ENCODE data around the gene KIF26A.
A peak's percentile ranks its signal among the peaks of the same experiment; 100 is the strongest.

Gene KIF26A

DNA sequence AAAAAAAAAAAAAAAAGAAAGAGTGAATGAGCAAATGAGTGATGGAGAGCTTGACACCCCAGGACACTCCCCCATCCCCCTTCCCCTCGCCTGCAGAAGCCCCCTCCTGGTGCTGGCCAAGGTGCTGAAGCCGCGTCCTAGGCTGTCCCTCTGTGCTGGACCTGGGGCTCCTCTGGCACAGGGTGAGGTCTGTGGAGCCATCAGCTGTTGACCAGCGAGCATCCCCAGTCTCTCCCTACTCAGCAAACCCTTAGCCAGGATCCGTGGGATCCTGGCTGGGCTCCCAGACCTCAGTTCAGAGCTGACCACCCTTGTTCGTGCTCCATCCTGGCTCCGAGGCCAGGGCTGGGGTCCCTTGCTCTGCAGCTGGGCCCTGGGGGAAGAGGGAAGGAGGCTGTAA, 5.4 kb upstream of the KIF26A start:
- DNase-seq, result no peak

DNA sequence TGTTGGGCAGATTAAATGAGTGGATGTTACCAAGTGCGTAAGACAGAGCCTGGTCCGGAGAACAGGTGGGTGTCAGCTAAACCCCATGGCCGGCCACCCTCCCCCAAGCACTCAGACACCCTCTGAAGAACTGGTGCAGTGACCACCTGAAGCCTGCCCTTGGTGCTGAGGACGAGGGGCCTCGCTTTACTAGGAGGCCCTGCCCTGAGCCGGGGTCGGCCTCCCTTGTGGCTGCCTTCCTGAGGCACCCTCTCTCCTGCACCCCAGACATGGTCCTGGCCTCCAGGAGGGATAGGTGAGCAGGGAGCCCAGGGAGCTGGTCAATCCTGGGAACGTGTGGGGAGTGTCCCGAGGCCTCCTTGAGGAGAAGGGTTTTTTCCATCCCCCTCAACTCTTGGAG, 4.9 kb upstream of the KIF26A start:
- DNase-seq, result no peak

DNA sequence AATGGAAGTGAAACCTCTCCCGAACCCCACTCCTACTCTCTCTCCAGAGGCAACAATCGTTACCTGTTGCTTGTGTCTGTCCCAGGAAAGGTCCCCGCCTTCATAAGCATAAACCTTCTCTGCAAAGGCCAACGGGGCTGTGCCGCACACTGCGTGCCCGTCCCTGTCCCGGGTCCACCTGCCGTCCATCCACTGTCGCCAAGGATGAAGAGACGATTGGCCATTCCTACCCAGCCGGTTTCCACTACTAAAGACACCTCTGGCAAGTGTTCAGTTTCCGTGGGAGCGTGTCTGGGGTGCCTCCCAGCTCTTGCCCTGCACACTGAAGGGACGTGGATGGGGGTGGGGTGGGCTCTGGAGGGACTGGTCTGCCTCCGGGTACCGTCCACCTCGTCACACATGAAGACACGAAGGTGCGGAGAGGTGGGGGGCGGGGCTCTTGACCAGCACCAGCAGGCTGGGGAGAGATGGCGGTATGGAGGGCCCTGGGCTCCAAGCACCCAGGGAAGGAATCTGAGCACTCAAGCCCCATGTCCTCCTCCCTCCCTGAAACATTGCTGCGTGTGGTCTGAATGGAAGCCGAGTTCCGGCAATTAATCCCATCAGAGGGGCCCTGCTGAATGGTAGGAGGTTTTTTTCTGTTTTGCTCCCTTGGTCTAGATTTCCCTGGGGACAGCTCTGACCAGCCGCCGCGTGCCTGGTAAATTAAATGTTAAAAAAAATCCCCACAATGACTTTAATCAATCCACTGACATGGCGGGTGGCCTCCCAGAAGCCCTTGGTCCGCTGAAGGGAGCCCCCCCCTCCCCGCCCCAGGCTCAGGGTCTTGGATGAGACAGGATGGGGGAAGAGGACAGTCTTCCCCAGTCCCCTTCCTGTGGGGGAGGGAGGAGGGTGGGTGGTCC, 4.1 kb upstream of the KIF26A start:
- DNase-seq, result no peak

DNA sequence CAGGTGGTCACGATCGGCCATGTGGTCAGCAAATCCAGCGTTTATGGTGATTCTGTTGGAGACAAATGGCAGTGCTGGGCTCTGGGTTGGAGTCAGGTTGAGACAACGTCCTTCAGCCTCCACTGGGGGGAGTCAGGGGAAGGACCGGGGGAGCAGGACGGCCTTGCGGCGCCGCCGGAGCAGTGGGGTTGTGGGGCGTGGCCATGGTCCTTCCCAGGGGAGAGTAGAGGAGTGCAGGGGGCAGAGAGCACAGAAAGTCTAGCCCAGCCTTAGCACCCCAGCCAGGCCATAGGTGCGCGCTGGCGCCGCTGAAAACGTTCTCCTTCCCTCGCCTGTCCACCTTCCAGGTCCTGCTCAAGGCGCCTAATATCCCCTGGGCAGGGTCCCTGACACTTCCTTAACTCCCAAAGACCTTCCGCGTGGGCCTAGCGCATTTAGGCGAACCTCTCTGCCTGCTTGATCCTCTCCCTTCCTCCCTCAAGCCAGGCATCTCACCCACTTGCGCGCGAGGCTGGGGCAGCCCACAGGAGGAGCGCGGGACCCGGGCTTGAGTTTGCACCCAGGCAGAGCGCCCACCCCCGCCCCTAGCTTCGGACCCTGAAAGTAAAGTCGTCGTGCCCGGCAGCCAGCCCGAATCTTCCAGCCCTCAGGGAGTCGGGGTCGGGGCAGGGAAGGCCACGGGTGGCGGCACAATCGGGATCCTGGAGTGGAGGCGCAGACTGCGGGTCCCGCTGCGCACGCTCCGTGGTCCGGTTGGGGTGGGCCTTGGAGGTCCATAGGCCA, 3.1 kb upstream of the KIF26A start:
- peak; percentile 45 for DNase-seq

DNA sequence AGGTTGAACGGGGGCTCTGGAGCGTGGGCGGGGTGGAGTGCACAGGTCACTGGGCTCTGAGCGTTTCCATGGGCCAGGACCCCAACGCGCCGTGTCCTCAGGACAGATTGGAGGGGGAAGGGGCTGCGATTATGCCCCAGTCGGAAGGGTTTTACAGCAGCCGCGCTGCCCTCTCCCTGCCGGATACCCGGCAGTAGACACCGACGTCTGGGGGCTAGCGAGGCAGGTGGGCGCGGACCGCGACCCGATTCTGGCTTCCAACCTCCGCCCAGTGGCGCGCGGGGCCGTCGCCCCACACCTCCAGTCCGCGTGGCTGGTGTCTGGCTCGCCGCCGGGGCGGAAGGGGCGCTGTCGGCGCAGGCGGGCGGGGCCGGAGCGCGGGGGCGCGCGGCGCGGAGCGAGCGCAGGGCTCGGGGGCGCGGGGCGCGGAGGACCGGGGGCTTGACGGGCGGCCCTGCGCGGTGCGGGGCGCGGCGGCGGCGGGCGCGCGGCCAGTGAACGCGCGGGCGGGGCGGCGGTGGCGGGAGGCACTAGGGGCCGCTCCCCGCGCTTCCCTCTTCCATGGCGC, 2.4 kb upstream of the KIF26A start:
- DNase-seq, result peak; percentile 39

DNA sequence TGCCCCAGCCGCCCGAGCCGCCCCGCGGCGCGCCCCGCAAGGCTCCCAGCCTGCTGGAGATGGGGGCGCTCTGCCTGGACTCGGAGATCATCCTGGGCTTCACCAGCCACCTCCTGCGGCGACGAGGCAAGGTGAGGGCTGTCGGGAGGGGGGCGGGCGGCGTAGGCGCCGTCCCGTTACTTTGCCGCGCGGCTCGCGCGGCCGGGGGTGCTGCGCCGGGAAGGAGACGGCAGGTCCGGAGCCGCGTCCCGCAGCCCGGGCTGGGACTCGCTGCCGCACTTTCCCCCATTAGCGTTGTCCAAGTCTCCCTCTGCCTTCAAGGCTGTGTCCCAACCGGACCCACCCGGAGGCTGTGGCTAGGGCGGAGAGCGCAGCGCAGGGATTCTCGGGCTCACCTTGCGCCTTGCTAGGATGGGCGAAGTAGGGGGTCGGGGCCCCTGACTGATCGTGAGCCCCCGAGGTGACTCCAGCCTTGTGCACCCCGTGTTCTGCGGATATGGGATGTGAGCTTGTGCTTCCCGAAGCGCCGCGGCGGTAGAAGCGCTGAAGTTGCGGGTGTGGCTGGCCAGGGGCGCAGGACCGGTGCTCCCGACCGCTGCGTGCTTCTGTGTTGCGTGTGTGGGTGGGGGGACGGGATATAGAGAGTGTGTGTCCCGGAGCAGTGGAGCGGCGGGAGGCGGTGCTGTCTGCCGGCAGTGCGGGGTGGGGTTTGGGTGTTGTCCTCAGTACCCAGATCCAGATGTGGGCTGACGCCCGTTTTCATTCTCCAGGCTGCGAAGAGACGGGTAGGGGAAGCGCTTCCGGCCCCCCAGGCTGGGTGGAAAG, 1.7 kb upstream of the KIF26A start:
- peak; percentile 33 for DNase-seq

DNA sequence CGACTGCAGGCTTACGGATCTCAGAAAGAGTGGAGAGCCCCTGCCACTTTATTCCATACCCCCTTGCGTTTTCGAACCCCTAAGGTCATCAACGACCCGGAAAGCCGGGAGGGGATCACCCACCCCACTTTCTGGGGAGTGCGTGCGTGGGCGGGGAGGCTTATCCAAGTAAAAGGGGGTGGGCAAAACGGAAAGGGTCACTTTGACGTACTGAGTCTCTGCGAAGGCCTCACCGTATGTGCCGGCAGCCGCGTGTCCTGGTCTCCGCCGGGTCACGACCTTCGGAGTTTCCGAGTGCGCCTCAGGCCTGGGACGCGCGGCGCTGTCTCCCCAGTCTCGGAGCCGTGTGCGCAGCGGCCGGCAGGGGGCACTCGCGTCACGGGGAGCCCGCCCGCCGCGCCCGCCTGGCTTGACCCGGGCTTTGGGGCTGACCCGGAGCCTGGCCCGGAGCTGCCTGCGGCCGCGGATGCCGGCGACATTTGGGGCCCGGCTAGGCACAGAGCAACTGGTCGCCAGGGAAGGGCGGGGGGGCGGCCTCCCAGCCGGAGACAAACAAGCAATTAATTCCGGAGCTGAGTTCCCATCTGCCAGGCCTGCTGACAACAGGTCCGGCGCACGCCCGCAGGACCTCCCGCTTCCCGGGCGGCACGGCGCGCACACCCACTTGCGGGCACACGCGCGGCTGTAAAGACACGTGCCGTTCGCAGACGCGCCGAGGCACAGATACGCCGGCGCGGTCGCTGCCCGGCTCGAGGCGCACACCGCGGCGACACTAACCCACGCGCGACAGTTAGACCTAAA, 890 bp upstream of the KIF26A start:
- peak; percentile 79 for DNase-seq

DNA sequence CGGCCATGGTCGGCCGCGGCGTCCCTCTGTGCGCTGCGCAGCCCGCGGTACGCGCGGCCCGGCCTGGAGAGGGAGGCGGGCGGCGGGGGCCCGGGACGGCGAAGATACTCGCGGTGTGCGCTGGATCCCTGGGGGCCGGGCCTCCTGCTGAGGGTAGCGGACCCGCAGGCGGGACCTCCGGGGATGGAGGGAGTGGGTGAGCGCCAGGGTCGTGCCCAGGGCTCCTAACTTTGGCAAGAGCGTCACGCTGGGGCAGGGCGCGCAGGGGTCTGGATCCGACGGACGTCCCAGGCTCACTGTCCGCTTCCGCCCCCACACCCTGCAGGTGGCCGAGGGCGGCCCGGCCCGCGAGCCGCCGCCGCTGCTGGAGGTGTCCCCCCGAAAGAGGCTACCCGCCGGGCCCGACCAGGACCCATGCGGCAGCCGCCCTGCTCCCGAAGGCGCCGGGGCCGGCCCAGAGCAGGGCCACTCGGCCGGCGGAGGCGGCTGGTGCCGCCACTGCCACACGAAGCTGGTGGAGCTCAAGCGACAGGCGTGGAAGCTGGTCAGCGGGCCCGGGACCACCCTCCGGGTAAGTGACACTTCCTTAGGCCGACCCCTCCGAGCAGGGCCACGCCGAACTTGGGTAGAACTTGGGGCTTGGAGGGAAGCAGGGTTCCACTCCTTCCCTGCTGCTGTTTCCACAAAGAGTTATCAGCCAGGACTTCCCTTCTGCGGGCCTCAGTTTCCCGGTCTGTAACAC, 502 bp downstream of the KIF26A start:
- DNase-seq, result no peak

DNA sequence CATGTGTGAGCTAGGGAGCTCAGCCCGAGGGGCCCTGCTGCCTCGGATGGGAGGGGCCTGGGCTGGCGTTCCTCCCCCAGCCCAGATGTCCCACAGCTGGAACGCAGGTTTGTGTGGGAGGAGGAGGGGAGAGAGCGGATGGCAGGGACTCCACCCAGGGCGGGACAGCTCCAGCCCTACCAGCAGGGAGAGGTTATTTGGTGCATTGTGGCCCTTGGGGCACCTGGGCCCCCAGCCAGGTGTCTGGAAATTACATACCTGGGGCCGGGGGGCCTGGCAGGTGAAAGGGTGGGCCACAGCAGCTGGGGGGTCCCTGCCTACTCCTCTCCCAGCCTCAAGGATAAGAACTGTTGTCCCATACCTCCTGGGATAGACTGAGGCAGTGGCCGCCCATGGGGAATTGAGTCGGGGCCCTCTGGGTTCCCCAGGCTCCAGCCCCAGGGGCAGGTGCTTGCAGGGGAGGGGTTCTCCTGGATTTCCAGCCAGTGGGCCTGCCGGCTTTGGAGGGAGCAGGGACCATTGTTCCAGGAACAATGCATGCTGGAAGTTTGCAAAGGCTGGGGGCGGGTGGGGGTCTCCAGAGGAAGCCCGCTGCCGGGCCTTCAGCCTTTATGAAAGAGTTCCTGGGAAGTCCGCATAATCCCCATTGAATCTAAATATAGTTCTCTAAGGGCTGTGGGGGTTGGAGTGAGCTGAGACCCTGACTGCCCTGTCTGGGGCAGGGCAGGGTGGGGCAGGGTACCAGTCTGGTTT, 1.2 kb downstream of the KIF26A start:
- no peak for DNase-seq

DNA sequence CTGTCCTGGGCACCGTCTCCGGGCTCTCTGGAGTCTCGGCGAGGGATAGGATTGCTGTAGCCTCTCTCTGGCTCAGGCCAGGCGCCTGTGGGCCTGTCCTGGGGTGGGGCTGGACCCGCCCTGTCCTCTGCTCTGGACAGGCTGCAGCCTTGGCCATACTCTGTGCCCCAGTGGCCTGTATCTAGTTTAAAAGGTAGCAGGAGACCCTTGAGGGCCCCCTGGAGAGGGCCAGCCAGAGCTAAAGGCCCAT, 1.8 kb downstream of the KIF26A start:
- DNase-seq, result no peak

DNA sequence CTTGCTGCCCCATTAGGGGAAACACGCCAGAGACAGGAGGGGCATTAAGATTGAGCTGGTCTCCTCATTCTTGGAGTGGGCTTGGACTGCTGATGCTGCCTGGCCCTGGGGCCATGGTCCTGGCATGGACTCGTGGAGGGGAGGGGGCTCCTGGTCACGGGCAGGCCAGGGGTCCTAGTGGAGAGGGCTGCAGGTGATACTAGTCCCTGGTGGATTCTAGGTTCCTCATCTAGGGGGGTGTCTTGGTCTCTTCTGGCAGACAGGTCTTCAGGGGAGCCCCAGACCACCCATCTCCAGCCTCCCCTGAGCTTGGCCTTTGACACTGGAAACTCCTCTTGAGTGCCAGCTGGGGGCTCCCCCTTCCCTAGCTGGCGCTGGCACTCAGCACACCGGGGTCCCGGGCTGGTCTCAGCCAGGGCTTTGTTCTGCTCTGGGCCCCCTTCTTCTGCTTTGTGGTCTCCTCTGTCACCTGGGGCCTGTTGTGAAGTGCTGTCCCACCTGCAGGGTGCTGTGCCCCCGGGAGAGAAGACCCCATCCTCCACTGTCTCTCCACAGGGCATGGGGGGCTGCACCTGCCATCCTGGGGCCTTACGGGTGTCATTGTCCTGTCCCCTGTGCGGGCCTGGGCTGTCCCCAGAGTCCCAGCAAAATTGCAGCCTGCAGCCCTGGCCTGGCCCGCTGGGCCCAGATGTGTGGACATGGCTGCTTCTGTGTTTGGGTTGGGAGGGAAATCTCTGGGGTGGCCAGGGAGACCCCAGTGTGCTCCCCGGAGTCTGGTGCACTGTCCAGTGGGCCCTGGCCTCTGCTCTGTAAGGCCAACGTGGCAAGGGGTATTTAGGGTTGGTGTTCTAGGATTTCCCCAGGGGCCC, 2.3 kb downstream of the KIF26A start:
- no peak for DNase-seq

DNA sequence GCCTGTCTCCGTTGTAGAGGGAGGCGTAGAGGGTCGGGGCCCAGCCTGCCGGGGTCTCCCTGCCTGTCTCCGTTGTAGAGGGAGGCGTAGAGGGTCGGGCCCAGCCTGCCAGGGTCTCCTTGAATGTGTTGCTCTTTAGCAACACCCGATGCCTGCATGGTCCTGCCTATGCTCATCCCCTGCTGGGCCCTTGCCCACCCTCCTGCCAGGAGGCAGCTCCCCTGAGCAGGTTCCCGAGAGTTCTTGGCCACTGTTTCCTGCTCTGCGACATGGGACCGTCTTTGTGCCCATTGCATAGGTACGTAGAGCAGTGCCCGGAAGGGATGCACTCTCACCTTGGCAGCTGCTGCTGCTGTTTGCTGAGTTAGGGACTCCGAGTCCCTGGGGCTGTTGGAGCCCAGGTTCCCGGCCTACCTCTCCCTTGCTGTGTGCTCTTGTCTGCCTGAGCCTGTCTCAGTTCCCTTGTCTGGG, 3.3 kb downstream of the KIF26A start:
- DNase-seq, result no peak

DNA sequence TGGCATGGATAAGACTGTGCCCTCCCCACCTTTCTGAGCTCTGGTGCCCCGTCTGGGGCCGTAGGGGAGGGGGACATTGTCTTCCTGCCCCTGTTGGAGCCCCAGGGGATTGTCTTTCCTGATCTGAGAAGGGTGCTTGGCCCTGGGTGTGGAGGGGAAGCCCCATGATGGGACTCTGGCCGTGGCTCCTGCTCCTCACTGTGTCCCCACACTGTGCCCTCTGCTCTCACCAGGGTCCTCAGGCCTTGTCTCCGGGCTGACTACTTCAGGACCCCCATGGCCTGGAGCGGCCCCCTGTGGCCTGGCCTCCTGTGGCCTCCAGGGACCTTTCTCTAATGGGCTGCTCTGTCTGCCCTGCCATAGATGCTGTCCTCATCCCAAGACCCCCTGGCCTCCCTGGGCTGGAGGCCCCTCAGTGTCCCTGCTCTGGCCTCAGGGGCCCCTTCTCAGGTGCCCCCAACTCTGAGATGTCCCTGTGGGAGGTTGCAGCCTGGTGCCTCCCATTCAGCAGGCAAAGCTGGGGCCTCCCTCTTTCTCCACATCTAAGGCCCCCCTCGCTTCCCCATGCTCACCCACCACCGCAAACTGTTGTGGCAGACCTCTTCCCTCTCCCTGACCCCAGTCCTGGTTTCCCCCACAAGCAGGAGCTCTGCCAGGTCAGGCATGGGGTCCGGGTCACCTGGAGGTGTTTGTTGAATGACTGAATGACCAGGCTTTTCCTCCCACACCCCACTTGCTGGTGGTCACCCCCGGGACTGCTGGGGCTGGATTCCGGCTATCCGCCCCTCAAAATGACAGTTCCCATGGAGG, 4.0 kb downstream of the KIF26A start:
- no peak for DNase-seq

DNA sequence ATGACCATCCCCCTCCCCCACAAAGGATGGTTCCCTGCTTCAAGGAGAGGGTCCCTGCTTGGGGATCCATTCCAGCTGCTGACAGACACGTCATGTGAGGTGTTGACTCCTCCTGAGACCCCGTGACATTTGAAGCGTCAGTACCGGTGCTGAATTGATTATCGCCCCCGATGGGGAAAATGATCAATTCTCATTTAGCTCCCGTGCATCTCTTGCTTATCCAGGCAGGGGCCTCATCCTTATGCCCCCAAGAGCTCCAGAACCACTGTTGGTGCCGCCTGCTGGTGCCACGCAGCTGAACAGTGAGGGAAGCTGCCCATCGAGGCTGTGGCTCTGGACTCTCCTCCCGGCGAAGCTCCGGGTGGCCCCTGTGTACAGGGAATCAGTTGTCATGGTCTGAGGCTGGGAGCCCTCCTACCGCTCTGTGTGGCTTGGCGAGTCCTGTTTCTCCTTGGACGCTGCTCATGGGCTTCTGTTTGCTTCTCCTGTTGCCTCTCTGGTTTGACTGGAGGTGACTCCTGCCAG, 4.6 kb downstream of the KIF26A start:
- no peak for DNase-seq

DNA sequence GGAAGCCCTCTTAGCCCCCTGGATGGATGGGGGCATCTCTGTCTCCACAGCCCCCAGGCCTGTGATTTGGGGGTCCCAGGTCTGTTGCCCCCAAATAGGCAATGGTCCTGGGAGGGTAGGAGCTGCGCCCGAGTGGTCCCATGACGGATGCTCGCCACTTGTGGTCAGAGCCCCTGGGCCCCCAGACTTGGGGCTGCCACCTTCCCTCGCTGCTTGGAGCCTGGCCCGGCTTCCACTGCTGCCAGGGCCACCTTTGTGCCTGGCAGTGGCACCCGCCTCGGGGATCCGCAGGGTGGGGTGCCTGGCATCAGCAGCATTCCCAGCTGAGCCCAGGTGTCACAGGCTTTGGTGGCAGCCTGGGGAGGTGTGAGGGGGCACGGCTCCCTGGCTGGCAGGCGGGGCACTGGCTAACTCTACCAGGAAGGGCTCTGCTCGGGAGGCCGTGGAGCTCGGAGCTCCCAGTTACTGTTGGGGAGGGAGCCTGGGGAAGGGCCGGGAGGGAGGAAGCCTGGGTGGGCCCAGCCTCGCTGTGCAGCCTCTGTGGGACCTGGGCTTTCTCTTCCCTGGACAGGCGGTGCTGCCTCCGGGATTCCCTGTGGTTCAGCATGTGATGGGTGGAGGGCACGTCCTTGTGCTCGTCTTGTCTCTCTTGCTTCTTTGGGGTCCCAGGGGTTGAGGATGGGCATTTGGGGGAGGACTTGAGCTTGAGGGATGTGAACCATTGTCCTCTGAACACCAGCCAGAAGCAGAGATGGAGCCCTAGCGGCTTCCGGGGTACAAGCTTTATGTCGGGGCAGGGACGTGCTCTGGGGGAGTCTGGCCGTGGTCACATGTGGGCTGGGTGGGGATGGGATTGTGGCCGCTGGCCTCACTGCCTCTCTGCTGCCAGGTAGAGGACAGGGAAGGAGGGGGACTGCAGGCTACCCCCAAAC, 5.4 kb downstream of the KIF26A start:
- DNase-seq, result no peak

DNA sequence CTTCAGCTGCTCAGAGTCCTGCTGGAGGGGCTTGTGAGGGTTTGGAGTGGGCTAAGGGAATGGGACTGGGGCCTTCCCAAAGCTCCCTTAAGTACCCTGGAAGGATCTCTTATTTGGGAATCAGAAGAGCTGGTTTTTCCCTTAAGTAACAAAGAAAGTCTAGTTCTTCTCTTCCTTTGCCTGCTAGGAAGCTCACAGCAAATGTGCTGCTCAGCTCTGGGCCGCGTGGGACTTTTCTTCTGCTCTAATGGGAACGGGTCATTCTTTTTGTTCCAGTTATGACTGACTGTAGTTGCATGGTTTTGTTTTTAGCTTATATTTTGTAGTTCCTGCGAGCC, 6.0 kb downstream of the KIF26A start:
- no peak for DNase-seq

All from stimulated activated CD4-positive, alpha-beta T cell treated with anti-CD3 and anti-CD28 coated beads, Interleukin-15, amount 100 ng/mL, for 24 hours (primary cell).